ENCODE results near the gene TMEM41A.
"Not testable (repeated sequence)": the region's sequence is repeated elsewhere in the genome, so short reads cannot be mapped to it uniquely, and the experiment has no call there.

TMEM41A gene

GRCh38 chr3:185484296-185484695, 14.5 kb downstream of the TMEM41A start:
- H3K4me1 ChIP-seq (ENCODE audit: low read length), result no peaks in the 10 kb centered on the region
- no peaks in the 10 kb centered on the region for H3K27me3 ChIP-seq (ENCODE audit: low read depth, low read length)
- no peaks in the 10 kb centered on the region for H3K9me3 ChIP-seq (ENCODE audit: insufficient read depth, low read length)
- no peak overlapping the region for H3K4me3 ChIP-seq (ENCODE audit: low read length)
- no peak overlapping the region for H2AFZ ChIP-seq (ENCODE audit: low read depth, low read length)
- H3K4me2 ChIP-seq (ENCODE audit: low read length), result no peak overlapping the region
- H3K36me3 ChIP-seq (replicated peaks; ENCODE audit: low read depth, low read length), result peaks cover 27% of the 10 kb centered on the region
- no peak for TF ChIP-seq EZH2phosphoT487 (IDR thresholded peaks at IDR 0.05; ENCODE audit: low read depth)
- TF ChIP-seq CTCF (IDR thresholded peaks at IDR 0.05; ENCODE audit: low read depth, low read length), result no peak
- no peak overlapping the region for H3K9ac ChIP-seq (ENCODE audit: low read length)
- no peak overlapping the region for H3K27ac ChIP-seq (ENCODE audit: low read length)
- 0 out of 2 replicates have a peak, but pooled peaks cover 2% of the 10 kb centered on the region for H4K20me1 ChIP-seq (ENCODE audit: insufficient read depth, low read length)
- no peaks in the 10 kb centered on the region for H3K79me2 ChIP-seq (ENCODE audit: low read length)

DNA sequence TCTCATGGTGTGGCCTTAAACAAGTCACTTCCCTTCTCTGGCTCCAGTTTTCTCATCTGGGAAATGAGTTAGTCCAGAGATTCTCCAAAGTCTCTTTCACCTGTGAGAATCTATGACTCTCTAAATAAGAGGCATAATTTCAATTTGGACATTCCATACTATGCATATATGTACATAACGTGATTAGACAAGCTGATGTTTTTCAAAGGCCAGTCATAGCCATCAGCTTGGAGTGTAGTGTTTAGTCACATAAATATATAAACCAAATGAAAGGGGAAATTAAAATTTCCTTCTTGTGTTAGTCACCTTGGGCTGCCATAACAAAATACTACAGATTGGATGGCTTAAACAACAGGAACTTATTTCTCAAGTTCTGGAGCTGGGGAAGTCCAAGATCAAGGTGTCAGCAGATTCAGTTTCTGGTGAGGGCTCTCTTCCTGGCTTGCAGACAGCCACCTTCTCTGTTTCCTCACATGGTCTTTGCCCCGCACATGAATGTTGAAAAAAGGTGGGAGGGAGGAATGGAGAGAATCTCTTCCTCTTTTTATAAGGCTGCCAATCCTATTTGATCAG, 19.4 kb downstream of the TMEM41A start:
- no peak overlapping the region for H3K9ac ChIP-seq (ENCODE audit: low read length)
- no peak overlapping the region for H3K27ac ChIP-seq (ENCODE audit: low read length)
- no peaks in the 10 kb centered on the region for H3K79me2 ChIP-seq (ENCODE audit: low read length)
- no peaks in the 10 kb centered on the region for H4K20me1 ChIP-seq (ENCODE audit: insufficient read depth, low read length)
- H3K4me1 ChIP-seq (ENCODE audit: low read length), result no peaks in the 10 kb centered on the region
- no peaks in the 10 kb centered on the region for H3K9me3 ChIP-seq (ENCODE audit: insufficient read depth, low read length)
- H3K4me3 ChIP-seq (ENCODE audit: low read length), result no peak overlapping the region
- H3K4me2 ChIP-seq (ENCODE audit: low read length), result no peak overlapping the region
- no peak overlapping the region for H2AFZ ChIP-seq (ENCODE audit: low read depth, low read length)
- peaks cover 6% of the 10 kb centered on the region for H3K36me3 ChIP-seq (replicated peaks; ENCODE audit: low read depth, low read length)
- no peaks in the 10 kb centered on the region for H3K27me3 ChIP-seq (ENCODE audit: low read depth, low read length)
- TF ChIP-seq CTCF (IDR thresholded peaks at IDR 0.05; ENCODE audit: low read depth, low read length) (no peak), EZH2phosphoT487 (IDR thresholded peaks at IDR 0.05; ENCODE audit: low read depth) (no peak)

DNA sequence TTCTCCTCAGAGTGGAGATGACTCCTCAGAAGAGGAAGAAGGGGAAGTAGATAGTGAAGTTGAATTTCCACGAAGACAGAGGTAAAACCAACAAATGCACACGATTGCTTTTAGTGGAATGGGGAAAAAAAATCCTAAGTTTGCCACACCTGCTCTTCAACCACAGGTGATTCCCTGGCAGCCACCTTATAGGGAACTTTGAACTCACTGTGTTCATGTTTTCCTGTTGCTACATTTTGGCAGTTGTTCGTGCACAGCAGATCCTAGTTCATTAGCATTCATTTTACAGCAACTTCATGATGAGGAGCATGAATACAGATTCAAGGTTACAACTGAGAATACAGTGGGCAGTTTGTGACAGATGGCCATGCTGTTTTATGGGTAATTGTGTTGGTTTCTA, 21.5 kb downstream of the TMEM41A start:
- H3K9ac ChIP-seq (ENCODE audit: low read length), result no peak overlapping the region
- H3K36me3 ChIP-seq (replicated peaks; ENCODE audit: low read depth, low read length), result peaks cover 3% of the 10 kb centered on the region
- H2AFZ ChIP-seq (ENCODE audit: low read depth, low read length), result no peak overlapping the region
- no peaks in the 10 kb centered on the region for H3K9me3 ChIP-seq (ENCODE audit: insufficient read depth, low read length)
- TF ChIP-seq EZH2phosphoT487 (IDR thresholded peaks at IDR 0.05; ENCODE audit: low read depth) (no peak), CTCF (IDR thresholded peaks at IDR 0.05; ENCODE audit: low read depth, low read length) (no peak)
- no peaks in the 10 kb centered on the region for H3K79me2 ChIP-seq (ENCODE audit: low read length)
- H3K4me2 ChIP-seq (ENCODE audit: low read length), result no peak overlapping the region
- no peaks in the 10 kb centered on the region for H4K20me1 ChIP-seq (ENCODE audit: insufficient read depth, low read length)
- no peak overlapping the region for H3K4me3 ChIP-seq (ENCODE audit: low read length)
- H3K27ac ChIP-seq (ENCODE audit: low read length), result no peak overlapping the region
- H3K4me1 ChIP-seq (ENCODE audit: low read length), result no peaks in the 10 kb centered on the region
- H3K27me3 ChIP-seq (ENCODE audit: low read depth, low read length), result no peaks in the 10 kb centered on the region

DNA sequence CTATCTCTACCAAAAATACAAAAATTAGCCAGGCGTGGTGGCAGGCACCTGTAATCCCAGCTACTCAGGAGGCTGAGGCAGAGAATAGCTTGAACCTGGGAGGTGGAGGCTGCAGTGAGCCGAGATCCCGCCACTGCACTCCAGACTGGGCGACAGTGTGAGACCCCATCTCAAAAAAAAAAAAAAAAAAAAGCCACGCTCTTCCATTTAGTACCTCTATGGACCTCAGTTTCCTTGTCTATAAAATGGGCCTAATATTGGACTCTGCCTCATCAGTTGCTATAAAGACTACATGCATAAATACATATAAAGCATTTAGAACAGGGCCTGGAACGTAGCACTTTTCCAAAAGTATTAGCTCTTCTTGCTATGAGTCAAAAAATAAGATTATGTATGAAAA, 23.9 kb downstream of the TMEM41A start:
- not testable (repeated sequence) for H3K9ac ChIP-seq (ENCODE audit: low read length); H4K20me1 ChIP-seq (ENCODE audit: insufficient read depth, low read length); H3K4me3 ChIP-seq (ENCODE audit: low read length); H3K36me3 ChIP-seq (replicated peaks; ENCODE audit: low read depth, low read length); H3K4me1 ChIP-seq (ENCODE audit: low read length); H3K27me3 ChIP-seq (ENCODE audit: low read depth, low read length); H3K4me2 ChIP-seq (ENCODE audit: low read length); H3K9me3 ChIP-seq (ENCODE audit: insufficient read depth, low read length); H3K79me2 ChIP-seq (ENCODE audit: low read length); H2AFZ ChIP-seq (ENCODE audit: low read depth, low read length); H3K27ac ChIP-seq (ENCODE audit: low read length)

All from OCI-LY3 (cell line).